Inflammatory macrophage treated with lipopolysaccharide for 1 hour (primary cell): ENCODE results near the gene WAPL.

Experiments
- DNase-seq, 2 donors: peaks; one replicate each; pipeline ENCODE4 v3.0.0-alpha.2; 2020 to 2022

WAPL gene

DNA sequence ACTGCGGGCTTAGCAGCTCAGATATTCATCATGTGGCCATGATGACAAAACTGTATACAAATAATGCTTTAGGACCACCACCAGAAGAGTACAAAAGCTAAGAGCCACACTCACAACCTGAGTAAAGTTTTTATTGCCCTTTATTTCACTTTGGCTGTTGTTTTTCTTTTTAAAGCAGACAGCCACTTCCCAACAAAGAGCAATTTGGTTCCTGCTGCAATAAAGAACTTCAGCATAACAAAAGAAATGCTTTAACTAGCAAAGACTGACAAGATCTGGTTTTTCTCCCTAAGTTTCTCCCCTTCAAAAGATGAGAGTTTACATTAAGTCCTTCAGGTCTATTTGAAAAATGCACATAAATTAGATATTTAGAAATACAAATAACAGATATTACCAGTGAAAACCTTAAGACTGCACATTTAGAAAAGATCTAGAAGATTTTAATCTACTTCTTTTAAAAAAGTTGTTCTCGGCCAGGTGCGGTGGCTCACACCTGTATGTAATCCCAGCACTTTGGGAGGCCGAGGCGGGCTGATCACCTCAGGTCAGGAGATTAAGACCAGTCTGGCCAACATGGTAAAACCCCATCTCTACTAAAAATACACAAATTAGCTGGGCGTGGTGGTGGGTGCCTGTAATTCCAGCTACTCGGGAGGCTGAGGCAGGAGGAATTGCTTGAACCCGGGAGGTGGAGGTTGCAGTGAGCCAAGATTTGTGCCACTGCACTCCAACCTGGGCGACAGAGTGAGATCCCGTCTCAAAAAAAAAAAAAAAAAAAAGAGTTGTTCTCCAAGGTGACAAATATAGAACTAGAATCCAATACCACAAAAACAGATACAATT lies 59.4 kb downstream of the WAPL start:
- no peak for DNase-seq

DNA sequence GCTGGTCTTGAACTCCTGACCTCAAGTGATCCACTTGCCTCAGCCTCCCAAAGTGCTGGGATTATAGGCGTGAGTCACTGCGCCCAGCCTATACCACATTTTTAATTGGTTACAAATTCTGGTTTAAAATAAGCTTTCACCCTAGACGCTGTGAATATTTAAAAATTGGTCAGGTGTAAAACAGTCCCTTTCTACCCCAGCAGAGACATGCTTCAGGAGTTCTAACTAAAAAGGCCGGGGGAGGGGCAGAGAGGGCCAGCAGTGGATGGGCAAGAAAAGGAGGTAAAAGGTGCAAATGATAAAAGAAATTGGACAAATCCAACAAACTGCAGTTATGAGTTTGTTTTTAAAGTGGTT lies 70.0 kb downstream of the WAPL start:
- no peak for DNase-seq

DNA sequence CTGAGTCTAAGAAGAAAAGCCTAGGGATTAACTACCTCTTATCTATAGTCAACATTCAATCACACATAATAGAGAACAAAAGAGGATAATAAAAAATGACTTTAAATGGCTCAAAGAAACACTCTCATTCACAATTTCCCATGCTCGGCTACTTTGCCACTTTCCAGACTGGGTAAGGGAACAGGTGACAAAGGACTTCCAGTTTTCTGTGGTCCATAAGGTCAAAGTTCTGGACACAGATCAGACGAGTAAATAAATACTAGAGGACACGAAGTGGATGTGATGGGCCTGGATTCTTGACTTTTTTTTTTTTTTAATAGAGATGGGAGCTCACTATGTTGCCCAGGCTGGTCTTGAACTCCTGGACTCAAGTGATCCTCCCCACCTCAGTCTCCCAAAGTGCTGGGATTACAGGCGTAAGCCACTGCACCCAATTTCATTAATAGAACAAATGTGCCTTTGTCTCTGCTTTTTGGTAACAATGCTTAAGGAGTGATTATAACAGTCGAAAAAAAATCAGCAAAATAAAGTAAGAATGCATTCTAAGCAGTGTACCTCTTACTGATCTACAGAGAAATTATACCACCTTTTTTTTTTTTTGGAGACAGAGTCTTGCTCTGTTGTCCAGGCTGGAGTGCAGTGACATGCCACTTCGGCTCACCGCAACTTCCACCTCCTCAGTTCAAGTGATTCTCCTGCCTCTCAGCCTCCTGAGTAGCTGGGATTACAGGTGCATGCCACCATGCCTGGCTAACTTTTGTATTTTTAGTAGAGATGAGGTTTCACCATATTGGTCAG lies 70.6 kb downstream of the WAPL start:
- no peak for DNase-seq

DNA sequence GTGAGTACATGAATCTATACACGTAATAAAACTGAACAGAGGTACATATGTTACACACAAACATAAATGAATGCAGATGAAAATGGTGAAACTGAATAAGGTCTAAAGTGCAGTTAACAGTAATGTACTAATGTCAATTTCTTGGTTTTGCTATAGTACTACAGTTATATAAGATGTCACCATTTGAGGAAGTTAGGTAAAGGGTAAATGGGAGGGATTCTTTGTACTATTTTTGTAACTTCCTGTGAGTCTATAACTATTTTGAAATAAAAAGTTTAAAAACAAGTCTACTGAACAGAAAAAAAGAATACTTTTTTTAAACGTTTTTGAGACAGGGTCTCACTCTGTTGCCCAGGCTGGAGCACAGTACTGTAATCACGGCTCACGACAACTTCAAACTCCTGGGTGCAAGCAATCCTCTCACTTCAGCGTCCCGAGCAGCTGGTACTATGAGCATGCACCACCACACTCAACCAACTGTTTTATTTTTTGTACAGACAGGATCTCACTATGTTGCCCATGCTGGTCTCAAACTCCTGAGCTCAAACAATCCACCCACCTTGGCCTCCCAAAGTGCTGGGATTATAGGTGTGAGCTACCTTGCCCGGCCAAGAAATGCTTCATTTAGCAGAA lies 71.5 kb downstream of the WAPL start:
- peak; percentile 55 to 56 for DNase-seq

DNA sequence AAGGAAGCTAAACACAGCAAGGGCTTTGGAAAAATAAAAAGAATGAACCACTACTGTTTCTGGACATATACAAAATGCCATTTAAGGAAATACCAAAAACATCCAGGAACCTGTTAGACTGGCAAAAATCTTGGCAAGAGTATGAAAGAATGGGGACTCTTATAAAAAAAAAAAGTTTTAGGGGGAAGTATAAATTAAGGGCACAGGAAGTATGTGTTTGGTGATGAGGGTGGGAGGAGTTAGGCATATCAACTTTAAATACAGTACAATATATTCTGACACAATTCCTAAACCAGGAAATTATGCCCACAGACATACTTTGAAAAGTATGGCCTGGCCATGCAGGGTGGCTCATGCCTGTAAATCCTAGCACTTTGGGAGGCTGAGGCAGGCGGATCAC lies 74.2 kb downstream of the WAPL start:
- peak; percentile 26 to 49 for DNase-seq

DNA sequence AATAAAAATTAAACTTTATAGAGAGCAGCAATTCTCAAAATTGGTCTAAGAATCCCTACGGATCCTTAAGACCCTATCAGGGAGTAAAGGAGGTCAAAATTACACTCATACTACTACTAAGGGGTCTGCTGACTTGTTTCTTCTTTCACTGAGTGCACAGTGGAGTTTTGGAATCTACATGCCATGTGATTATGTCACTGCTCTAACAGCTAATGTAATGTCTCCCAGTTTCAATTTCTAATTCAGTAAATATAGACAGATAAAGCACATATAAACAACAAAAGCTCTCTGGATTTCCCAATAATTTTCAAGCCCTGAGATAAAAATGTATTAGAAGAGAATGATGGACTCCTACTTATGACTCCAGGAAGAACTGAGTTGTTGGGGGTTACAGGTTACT lies 74.6 kb downstream of the WAPL start:
- peak; percentile 62 to 80 for DNase-seq

DNA sequence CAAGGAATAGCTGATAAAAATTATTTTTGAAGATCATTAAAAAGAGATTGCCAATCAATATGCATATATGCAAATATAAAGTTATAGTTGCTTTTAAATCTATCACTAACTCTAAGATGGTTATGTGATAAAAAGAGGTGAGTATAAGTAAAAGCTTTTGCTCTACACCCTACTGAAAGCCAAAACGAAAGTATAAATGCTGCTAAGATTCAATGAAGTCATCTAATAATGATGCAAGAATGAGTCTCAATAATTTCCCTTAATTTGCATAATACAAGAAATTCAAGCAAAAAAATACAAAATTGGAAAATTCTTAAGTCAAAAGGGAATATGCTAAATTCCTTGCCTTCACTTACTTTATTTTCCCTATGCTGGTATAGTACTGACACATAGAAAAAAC lies 75.2 kb downstream of the WAPL start:
- peak; percentile 68 to 74 for DNase-seq

DNA sequence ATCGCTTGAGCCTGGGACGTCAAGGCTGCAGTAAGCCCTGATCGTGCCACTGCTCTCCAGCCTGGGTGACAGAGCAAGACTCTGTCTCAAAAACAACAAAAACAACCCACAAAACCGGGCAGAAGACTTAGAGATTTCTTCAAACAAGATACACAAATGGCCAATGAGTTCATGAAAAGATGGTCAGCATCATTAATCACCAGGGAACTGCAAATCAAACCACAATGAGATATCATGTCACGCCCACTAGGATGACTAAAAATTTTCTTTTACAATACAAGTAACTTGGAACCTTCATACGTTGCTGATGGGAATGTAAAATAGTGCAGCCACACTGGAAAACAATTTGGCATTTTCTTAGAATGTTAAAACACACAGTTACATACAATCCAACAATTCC lies 77.7 kb downstream of the WAPL start:
- DNase-seq: peak; percentile 30 to 35

DNA sequence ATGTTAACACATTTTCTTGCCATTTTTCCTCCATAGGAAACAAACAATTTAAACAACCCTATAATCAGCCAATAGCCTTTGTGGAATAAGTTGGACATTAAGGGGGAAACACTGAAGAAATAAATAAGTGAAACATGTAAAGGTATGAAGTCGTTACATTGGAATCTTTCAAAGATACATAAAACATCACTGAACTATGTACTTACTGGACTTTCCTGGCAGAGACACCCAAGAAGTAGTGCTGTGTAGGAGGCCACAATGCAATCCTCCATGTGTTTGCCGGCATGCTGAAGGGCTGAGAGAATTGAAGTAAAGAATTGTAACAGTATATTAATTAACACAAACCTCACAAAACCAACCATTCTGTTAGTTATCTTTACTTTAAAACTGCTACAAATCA lies 78.5 kb downstream of the WAPL start:
- DNase-seq: no peak

DNA sequence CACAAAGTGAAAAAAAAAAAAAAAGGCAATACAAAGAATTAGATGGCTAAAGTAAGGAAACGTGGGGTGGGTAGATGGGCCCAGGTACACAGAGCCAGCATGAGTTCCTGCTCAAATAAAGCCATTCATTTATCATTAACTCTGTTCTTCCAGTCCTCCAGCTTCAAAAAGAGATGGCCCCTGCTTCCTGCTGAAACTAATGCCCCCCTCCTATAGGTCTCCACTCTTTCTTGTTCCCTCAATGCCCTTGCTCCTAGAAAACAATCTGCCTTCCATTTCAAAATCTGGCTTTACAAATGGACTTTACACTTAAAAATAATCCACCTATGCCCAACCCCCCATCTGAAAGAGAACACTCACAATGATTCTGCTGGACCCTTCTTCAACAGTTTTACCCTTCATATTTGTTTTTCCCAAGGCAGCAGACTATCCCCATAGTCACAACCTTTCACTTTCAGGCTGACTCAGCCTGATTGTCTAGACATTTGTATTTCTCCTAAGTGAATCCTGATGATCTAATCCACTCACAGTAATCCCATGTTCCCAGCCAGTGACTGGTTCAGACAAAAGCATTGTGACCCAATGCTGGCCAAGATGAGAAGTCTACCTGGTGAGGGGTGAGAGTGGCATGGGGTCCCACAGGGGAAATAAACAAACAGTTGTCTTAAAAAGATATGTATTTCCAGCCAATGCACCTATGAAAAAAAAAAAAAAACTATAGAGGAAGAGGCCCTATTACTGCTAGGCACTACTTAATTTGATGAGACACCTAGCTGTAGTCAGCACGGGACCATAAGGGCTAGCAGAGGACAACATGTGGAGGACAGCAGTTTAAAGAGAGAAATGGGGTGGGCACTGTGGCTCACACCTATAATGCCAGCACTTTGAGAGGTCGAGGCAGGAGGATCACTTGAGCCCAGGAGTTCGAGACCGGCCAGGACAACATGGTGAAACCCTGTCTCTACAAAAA lies 80.4 kb downstream of the WAPL start:
- DNase-seq: peak; percentile 10 to 66

DNA sequence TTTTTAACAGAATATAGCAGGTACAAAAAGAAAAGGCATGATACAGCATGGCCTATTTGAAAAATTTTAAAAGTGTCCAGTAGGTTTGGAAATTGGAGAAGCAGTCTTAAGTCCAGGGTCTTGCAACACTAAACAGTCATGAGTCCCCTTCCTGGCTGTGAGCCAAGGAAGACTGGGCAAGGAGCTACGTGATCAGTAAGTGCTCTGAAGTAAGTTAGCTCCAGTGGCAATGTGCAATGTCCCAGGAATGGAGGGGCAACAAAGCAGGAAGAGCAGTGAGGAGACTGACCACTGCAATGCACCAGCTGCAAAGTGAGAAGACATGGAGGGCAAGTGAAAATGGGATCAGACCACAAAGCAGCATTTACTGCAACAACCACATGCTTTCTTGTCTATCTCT lies 82.0 kb downstream of the WAPL start:
- peak; percentile 94 to 96 for DNase-seq

DNA sequence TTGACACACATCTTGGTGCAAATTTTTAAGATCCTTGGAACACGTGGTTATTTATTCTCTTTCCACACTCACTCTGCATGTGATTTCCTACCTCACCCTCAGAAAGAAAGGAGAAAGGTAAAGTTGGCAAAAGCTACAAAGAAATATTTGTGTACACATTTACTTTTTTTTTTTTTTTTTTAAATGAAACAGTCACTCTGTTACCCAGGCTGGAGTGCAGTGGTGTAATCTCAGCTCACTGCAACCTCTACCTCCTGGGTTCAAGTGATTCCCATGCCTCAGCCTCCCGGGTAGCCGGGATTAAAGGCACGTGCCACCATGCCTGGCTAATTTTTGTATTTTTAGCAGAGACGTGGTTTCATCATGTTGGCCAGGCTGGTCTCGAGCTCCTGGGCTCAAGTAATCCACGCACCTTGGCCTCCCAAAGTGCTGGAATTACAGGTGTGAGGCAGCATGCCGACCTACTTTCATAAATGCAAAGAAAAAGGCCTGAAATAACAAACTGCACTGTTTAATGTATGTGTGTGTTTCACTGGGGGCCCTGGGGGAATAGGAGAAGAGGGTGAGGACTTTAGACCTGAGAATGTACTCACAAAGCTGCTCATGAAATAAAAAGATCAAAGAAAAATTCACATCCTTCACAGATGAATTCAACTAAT lies 83.4 kb downstream of the WAPL start:
- no peak for DNase-seq

DNA sequence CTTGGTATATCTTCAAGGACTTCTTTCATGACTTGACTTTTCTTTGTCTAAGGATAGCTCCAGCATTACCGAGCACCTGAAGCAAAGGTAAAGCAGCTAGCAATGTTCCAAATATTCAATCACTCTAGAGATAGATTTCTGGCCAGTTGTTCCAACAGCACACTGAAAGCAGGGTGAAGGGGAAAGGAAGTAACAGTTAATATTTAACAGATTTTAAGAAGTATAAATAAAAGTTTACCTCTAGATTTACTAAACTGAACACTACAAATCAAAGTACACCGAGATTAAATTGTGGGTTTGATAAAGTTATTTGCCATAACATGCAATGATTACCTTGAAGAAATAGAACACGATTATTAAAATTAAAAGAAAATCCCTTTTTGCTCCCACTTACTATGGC lies 84.1 kb downstream of the WAPL start:
- no peak for DNase-seq

DNA sequence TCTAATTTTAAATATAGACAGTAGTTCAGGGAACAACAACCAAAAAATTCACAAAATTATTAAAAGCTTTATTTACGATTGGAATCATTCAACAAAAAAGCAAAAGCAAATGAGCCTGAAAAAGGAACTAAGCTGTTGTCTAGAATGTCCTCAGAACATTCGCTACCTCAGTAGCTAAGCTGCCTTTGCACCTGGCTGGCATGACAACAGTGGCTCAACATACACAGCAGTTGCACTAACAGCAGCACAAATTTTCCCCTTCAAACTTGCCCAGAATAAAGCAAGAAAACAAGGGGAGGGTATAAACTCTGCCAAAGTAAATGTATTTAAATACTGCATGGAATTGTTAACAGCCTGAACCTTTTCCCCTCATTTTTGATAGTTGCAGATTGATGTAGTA lies 84.6 kb downstream of the WAPL start:
- no peak for DNase-seq

DNA sequence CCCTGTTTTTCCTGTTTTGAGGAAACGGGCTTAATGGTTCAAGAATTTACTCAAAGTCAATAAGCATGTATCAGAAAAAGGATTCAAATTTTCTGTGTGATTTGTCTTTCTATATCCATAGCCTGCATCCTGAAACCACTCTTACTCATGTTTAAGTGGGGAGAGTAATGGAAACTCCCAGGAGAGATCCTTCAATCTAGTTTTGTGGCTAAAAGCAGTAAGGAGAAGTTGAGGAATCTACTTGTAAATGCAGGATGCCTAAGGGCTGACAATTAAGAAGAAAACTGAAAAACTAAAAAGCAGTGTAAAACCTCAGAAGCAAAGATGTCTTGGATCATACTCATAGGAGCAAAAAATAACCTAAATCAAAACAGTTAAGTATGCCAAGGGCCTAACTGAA lies 86.9 kb downstream of the WAPL start:
- DNase-seq: no peak

DNA sequence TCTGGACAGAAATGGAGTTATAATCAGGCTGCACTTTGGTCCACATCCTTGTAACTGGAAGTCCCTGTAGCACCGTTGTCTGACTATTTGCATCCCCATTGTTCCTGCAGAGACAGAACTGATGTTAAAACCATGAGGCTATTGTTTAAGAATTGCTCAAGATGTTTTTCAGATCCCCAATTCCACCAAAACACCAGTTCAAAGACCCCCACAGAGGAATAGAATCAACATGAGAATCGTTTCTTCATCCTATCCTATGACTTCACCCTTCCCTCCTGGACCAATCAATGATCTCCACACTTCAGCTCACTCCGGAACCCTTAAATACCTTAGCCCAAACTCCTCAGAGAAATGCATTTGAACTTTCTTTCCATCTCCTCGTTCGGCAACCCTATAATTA lies 97.9 kb downstream of the WAPL start:
- DNase-seq: no peak

DNA sequence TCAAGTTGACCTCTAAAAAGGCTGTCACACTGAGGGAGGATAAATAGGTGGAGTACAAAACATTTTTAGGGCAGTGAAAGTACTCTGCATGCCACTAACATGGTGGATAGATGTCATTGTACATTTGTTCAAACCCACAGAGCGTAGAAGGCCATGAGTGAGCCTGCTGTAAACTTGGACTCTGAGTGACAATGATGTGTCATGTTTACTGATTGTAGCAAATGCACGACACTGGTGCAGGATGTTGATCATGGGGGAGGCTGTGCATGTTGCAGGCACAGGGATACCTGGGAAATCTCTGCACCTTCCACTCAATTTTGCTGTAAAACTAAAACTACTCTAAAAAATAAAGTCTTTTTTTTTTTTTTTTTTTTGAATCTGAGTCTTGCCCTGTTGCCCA lies 102.5 kb downstream of the WAPL start:
- no peak for DNase-seq

DNA sequence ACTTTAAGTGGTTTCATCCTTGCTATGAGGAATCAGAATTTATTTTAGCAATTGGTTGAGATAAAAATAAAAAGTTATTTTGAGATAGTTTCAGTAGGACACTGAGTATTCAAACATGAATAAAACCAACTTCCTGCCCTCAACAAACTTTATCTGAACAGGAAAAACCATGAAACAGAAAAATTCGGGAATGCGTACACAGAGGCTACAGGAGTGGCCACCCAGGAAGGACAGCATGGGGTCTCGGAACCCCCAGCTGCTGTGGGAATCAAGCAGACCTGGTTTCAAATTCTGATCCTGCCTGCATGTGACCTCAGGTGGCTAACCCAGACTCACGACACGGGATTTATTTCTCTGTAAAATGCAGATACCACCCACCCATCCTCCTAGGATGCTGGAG lies 106.0 kb downstream of the WAPL start:
- no peak for DNase-seq

DNA sequence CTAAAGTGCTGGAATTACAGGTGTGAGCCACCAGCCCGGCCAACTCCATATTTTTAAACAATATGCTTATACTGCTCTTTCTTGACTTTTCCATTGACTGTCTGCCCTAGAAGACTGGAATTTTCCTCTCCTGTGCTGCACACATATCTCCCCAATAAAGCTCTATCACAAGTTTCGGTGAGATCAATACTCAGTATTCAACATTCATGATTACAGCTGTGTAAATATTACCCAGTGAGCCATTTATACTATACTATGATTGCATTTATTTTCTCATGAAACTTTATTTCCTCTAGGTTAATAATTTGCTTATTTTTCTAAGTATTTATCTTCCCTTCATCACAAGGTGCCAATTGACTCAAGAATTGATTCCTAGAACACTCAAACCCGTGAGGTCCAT lies 106.5 kb downstream of the WAPL start:
- no peak for DNase-seq

DNA sequence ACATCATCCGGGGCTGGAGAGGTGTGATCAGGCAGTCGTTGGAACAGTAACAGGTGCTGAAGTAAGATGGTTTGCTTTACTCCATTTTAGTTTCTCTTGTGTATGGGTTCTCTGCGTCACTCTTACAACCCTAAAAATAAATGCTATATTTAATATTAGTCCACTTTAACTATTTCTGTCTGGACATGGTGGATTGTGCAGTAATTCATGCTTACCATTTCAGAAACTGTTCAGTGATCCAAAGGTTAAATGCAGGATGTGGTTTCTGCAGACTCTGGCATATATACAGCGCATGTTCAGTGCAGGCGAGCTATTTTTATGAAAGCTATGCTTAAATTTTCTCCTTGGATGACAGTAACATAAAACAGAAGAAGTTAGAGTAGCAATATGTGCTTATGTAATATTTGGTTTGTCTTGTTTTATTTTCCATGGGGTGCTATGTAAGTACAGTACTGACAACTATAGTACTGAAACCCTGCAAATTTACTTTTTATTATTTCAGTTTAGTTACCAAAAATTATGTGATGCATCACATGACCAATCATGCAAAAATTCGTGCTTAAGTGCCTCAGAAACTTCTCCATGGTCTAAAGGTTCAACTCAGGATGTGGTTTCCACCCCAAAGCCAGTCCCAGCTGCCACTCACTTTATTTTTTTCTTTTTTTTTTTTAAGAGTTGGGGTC lies 108.4 kb downstream of the WAPL start:
- no peak for DNase-seq

DNA sequence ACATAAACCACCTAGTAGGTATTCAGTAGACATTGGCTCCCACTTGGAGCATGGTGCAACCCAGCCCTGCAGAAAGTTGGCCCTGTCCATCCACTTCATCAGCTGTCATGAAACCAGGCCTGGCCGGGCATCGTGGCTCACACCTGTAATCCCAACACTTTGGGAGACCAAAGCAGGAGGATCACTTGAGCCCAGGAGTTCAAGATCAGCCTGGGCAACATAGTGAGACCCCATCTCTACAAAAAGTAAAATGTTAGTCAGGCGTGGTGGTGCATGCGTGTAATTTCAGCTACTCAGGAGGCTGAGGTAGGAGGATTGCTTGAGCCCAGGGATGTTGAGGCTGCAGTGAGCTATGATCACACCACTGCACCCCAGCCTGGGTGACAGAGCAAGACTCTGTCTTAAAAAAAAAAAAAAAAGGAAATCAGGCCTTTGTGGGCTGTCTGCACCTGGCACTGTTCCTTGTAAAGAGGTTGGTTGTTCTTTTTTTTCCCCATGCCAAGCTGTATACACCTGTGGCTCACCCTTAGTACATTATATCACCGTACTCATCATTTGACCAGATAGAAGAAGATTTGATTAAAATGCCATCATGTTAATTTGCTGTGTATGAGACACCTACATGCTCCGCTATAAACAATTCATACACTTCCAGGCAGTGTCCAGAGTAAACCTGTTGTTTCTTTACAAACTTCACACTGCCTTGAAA lies 109.6 kb downstream of the WAPL start:
- DNase-seq: no peak
